ENCODE results near the gene CCNT1.
"Not testable (repeated sequence)": the region's sequence is repeated elsewhere in the genome, so short reads cannot be mapped to it uniquely, and the experiment has no call there.

Gene CCNT1

GRCh38 chr12:48641752-48642555 is 74.6 kb downstream of the CCNT1 start:
- not testable (repeated sequence) for H3K9ac ChIP-seq (ENCODE audit: low read depth, low read length); H3K27ac ChIP-seq (ENCODE audit: low read depth, low read length); H3K4me3 ChIP-seq (ENCODE audit: low read depth, low read length); H3K4me1 ChIP-seq (ENCODE audit: control insufficient read depth, insufficient read depth, low read length); H3K27me3 ChIP-seq (ENCODE audit: control insufficient read depth, insufficient read depth, low read length)
- peaks cover 17% of the 10 kb centered on the region for H3K9me3 ChIP-seq (ENCODE audit: control insufficient read depth, insufficient read depth, low read length)
- peaks cover 15% of the 10 kb centered on the region for H3K36me3 ChIP-seq (ENCODE audit: control insufficient read depth, insufficient read depth, low read length)

- H3K4me3 ChIP-seq (ENCODE audit: low read depth, low read length) = no peak overlapping the region
- H3K9ac ChIP-seq (ENCODE audit: low read depth, low read length) = no peak overlapping the region
- peaks cover 12% of the 10 kb centered on the region for H3K36me3 ChIP-seq (ENCODE audit: control insufficient read depth, insufficient read depth, low read length)
- no peak overlapping the region for H3K27ac ChIP-seq (ENCODE audit: low read depth, low read length)
- H3K9me3 ChIP-seq (ENCODE audit: control insufficient read depth, insufficient read depth, low read length) = peaks cover 17% of the 10 kb centered on the region
- H3K27me3 ChIP-seq (ENCODE audit: control insufficient read depth, insufficient read depth, low read length) = no peaks in the 10 kb centered on the region
- no peaks in the 10 kb centered on the region for H3K4me1 ChIP-seq (ENCODE audit: control insufficient read depth, insufficient read depth, low read length)
Observed at GRCh38 chr12:48640854-48641253, 75.7 kb downstream of the CCNT1 start.

GRCh38 chr12:48640428-48640827 is 76.1 kb downstream of the CCNT1 start:
- no peak overlapping the region for H3K27ac ChIP-seq (ENCODE audit: low read depth, low read length)
- no peak overlapping the region for H3K9ac ChIP-seq (ENCODE audit: low read depth, low read length)
- H3K4me3 ChIP-seq (ENCODE audit: low read depth, low read length) = no peak overlapping the region
- H3K9me3 ChIP-seq (ENCODE audit: control insufficient read depth, insufficient read depth, low read length) = peaks cover 17% of the 10 kb centered on the region
- no peaks in the 10 kb centered on the region for H3K4me1 ChIP-seq (ENCODE audit: control insufficient read depth, insufficient read depth, low read length)
- H3K36me3 ChIP-seq (ENCODE audit: control insufficient read depth, insufficient read depth, low read length) = peaks cover 12% of the 10 kb centered on the region
- no peaks in the 10 kb centered on the region for H3K27me3 ChIP-seq (ENCODE audit: control insufficient read depth, insufficient read depth, low read length)
